Measurements from ENCODE around the gene RGCC. TPM values are rescaled to one million over a fixed set of nuclear protein-coding genes. Genes with fewer than 3 reads are reported as not detected.
"Not testable (repeated sequence)": the region's sequence is repeated elsewhere in the genome, so short reads cannot be mapped to it uniquely, and the experiment has no call there.

Gene RGCC
- total RNA-seq, 6 experiments from 2014 or later: 0.51 to 4.9 (median 2.3) TPM; not detected in 1

DNA sequence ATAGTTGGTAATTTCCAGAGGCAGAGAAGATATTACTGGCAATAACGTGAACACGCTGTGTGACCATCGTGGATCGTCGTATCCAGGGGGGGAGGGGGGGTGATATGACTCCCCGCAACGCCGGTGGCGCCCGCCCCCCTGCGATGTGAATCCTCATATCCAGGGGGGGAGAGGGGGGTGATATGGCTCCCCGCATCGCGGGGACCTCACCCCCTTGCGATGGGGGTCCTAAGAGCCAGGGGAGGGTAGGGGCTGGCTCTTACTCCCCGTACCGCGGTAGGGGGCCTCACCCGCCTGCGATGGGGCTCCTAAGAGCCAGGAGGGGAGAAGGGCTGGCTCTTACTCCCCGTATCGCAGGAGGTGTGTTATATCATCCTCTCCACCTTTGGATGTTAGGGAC is 31.3 kb upstream of the RGCC start:
- no peaks in the 10 kb centered on the region for H3K4me1 ChIP-seq
- no peaks in the 10 kb centered on the region for H3K9me3 ChIP-seq
- no peak overlapping the region for H3K27ac ChIP-seq
- DNase-seq (no peak), ATAC-seq (no peak)
- WGBS (ENCODE audit: insufficient coverage, low coverage, low lambda C conversion rate, missing lambda C conversion rate): 74% methylated on average over 11 of the region's 22 CpGs
- no peaks in the 10 kb centered on the region for H3K27me3 ChIP-seq
- TF ChIP-seq POLR2A (IDR thresholded peaks at IDR 0.05): no peak
- TF ChIP-seq, protein P1, sequence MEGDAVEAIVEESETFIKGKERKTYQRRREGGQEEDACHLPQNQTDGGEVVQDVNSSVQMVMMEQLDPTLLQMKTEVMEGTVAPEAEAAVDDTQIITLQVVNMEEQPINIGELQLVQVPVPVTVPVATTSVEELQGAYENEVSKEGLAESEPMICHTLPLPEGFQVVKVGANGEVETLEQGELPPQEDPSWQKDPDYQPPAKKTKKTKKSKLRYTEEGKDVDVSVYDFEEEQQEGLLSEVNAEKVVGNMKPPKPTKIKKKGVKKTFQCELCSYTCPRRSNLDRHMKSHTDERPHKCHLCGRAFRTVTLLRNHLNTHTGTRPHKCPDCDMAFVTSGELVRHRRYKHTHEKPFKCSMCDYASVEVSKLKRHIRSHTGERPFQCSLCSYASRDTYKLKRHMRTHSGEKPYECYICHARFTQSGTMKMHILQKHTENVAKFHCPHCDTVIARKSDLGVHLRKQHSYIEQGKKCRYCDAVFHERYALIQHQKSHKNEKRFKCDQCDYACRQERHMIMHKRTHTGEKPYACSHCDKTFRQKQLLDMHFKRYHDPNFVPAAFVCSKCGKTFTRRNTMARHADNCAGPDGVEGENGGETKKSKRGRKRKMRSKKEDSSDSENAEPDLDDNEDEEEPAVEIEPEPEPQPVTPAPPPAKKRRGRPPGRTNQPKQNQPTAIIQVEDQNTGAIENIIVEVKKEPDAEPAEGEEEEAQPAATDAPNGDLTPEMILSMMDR (IDR thresholded peaks at IDR 0.05): no peak
- intact Hi-C loops (cut with DNase I): no loop called here
- no peaks in the 10 kb centered on the region for H3K36me3 ChIP-seq
- H3K4me3 ChIP-seq: no peak overlapping the region

DNA sequence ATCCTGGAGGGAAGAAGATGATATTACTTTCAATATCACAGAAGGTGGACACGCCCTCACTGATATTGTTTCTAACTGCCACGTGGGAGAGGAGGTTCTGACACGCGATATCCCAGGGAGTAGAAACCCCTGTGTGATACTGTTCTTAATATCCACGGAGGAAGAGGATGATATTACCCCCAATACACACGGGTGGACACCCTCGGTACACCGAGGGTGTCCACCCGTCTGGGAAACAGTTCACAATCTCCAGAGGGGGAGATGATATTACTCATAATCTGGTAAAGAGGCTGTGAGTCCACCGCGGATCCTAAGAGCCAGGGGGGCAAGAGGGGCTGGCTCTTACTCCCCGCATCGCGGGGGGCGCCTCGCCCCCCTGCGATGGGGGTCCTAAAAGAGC is 29.7 kb upstream of the RGCC start:
- no peaks in the 10 kb centered on the region for H3K27me3 ChIP-seq
- no peak for ATAC-seq
- H3K9me3 ChIP-seq: no peaks in the 10 kb centered on the region
- no peaks in the 10 kb centered on the region for H3K4me1 ChIP-seq
- intact Hi-C loops (cut with DNase I): no loop called here
- H3K36me3 ChIP-seq: no peaks in the 10 kb centered on the region
- no peak overlapping the region for H3K4me3 ChIP-seq
- no peak overlapping the region for H3K27ac ChIP-seq
- 27% methylated on average over 7 of the region's 17 CpGs for WGBS (ENCODE audit: insufficient coverage, low coverage, low lambda C conversion rate, missing lambda C conversion rate)
- TF ChIP-seq POLR2A (IDR thresholded peaks at IDR 0.05): no peak
- TF ChIP-seq, protein P1 (IDR thresholded peaks at IDR 0.05): no peak
- no peak for DNase-seq

DNA sequence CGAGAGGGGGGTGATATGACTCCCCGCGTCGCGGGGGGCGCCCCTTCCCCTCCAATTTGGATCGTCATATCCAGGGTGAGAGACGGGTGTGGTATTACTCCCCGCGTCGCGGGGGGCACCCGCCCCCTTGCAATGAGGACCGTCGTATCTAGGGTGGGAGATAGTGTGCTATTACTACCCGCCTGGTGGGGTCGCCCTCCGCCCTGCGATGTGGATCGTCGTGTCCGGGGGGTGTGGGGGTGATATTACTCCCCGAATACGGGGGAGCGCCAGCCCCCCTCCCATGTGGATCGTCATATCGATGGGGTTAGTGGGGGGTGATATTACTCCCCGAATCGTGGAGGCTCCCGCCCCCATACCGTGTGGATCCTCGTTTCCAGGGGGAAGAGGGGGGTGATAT is 29.2 kb upstream of the RGCC start:
- WGBS (ENCODE audit: insufficient coverage, low coverage, low lambda C conversion rate, missing lambda C conversion rate): 5% methylated on average over 4 of the region's 32 CpGs
- Histone ChIP-seq H3K27ac (no peak overlapping the region), H3K4me1 (no peaks in the 10 kb centered on the region), H3K27me3 (no peaks in the 10 kb centered on the region), H3K9me3 (no peaks in the 10 kb centered on the region), H3K4me3 (no peak overlapping the region), H3K36me3 (no peaks in the 10 kb centered on the region)
- intact Hi-C loops (cut with DNase I): no loop called here
- TF ChIP-seq, protein P1 (IDR thresholded peaks at IDR 0.05): no peak
- TF ChIP-seq POLR2A (IDR thresholded peaks at IDR 0.05): no peak
- no peak for DNase-seq
- no peak for ATAC-seq

DNA sequence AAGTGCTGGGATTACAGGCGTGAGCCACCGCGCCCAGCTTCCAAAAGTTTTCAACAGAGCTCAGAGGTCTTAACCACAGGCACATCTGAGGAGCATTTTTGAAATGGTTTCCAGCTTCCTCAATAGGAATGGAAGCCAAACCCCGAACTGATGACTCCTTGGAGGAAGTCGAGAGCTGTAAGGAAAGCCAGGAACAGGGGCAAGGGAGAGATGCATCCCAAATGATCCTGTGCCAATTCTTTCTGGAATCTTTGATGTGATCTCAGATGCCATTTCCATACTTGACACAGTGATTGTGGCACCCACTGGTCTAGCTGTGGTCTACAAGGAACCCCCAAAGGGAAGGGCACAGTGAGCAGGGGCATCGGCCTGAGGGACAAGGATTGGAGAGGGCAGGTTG is 23.3 kb upstream of the RGCC start:
- H3K4me3 ChIP-seq; H3K9me3 ChIP-seq; H3K36me3 ChIP-seq; H3K27me3 ChIP-seq; H3K27ac ChIP-seq; H3K4me1 ChIP-seq; intact Hi-C loops (cut with DNase I); DNase-seq; ATAC-seq: not testable (repeated sequence)
- 48% methylated on average over 4 of the region's 6 CpGs for WGBS (ENCODE audit: insufficient coverage, low coverage, low lambda C conversion rate, missing lambda C conversion rate)

DNA sequence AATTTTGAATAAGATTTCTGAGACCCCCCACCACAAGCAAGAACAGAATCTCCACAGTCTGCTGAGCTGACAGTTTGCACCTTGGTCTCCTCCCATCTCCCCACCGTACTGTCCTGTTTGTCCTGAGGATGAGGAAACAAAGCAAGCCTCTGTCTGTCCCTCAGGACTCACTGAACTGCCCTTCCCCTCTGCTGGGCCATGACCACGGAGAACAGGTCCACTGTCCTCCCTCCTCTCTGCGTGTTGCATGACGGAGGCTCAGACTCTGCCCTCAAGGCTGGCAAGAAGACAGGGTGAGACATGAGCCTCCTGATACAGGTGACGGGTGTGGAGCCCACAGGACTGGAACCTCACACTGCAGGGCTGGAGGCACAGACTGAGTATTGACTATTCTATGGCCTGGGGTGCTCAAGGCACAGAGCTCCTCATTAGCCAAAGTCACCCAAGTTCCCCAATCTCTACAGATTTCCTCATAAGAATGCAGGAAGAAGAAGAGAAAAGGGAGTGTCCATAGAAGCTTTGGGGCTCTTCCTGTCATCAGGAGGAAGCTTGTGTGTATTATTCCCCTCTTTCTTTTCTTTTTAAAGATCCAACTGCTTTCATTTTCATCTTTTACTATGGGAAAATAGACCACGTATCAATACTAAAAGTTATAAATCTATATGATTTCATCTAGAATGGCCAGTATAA is 22.4 kb upstream of the RGCC start:
- intact Hi-C loops (cut with DNase I): no loop called here
- DNase-seq (no peak), ATAC-seq (no peak)

More for the DNA sequence above, 22.4 kb upstream of the RGCC start:
- Histone ChIP-seq H3K36me3 (no peaks in the 10 kb centered on the region), H3K27ac (no peak overlapping the region), H3K9me3 (no peaks in the 10 kb centered on the region), H3K27me3 (no peaks in the 10 kb centered on the region), H3K4me1 (no peaks in the 10 kb centered on the region), H3K4me3 (no peak overlapping the region)
- 62% methylated on average over 3 of the region's 6 CpGs for WGBS (ENCODE audit: insufficient coverage, low coverage, low lambda C conversion rate, missing lambda C conversion rate)
- no peak for TF ChIP-seq POLR2A (IDR thresholded peaks at IDR 0.05)
- TF ChIP-seq, protein P1 (IDR thresholded peaks at IDR 0.05): no peak
